ENCODE data around the gene MKRN1.

MKRN1 gene

GRCh38 chr7:140435252-140435895 lies 43.9 kb downstream of the MKRN1 start:
- no peaks in the 10 kb centered on the region for H3K27me3 ChIP-seq (ENCODE audit: control insufficient read depth in 1 of 2, insufficient read depth in 1 of 2, low read length in 2 of 2)
- no peak overlapping the region for H3K14ac ChIP-seq (ENCODE audit: low read length in 2 of 2)
- no peak overlapping the region for H2BK120ac ChIP-seq (ENCODE audit: low read depth, low read length)
- H4K91ac ChIP-seq (ENCODE audit: low read length) = no peak overlapping the region
- no peak overlapping the region for H2BK12ac ChIP-seq (ENCODE audit: low read length in 2 of 2)
- H3K4ac ChIP-seq (ENCODE audit: low read depth in 1 of 2, low read length in 2 of 2) = no peak overlapping the region
- no peaks in the 10 kb centered on the region for H3K4me1 ChIP-seq (ENCODE audit: control insufficient read depth, insufficient read depth, low read depth, low read length)
- no peak overlapping the region for H3K23ac ChIP-seq (ENCODE audit: low read length in 2 of 2)
- no peak overlapping the region for H3K18ac ChIP-seq (ENCODE audit: low read depth in 1 of 2, low read length in 2 of 2)
- no peaks in the 10 kb centered on the region for H3K79me1 ChIP-seq (replicated peaks; ENCODE audit: low read length, poor library complexity, severe bottlenecking)
- H3K9ac ChIP-seq (ENCODE audit: low read length) = no peak overlapping the region
- H4K8ac ChIP-seq (ENCODE audit: low read length) = no peak overlapping the region
- no peak for DNase-seq
- no peak overlapping the region for H2AK5ac ChIP-seq (ENCODE audit: low read length, severe bottlenecking)
- H2BK15ac ChIP-seq (ENCODE audit: low read depth, poor library complexity, severe bottlenecking) = no peak overlapping the region
- no peak overlapping the region for H3K4me3 ChIP-seq (ENCODE audit: insufficient read depth in 1 of 2, low read depth in 1 of 2, low read length in 2 of 2)
- no peak overlapping the region for H2BK5ac ChIP-seq (ENCODE audit: low read depth, low read length, poor library complexity, severe bottlenecking)
- H3K36me3 ChIP-seq (ENCODE audit: control insufficient read depth in 1 of 2, insufficient read depth in 2 of 2, low read depth in 1 of 2, low read length in 2 of 2) = peaks cover 0 to 7% of the 10 kb centered on the region in 2 experiments
- H3K9me3 ChIP-seq (ENCODE audit: control insufficient read depth, low read length) = no peaks in the 10 kb centered on the region
- WGBS = 93% methylated on average over 39 of the region's 51 CpGs
- no peak overlapping the region for H2AFZ ChIP-seq (ENCODE audit: low read depth, low read length)
- no peak overlapping the region for H3K4me2 ChIP-seq (ENCODE audit: low read length, poor library complexity, severe bottlenecking)
- no peak overlapping the region for H3K27ac ChIP-seq (ENCODE audit: low read length, poor library complexity, severe bottlenecking)

- Histone ChIP-seq H2AK5ac (ENCODE audit: low read length, severe bottlenecking) (no peak overlapping the region), H3K9me3 (ENCODE audit: control insufficient read depth, low read length) (no peaks in the 10 kb centered on the region), H3K79me1 (replicated peaks; ENCODE audit: low read length, poor library complexity, severe bottlenecking) (no peaks in the 10 kb centered on the region), H2BK12ac (ENCODE audit: low read length in 2 of 2) (no peak overlapping the region), H2AFZ (ENCODE audit: low read depth, low read length) (no peak overlapping the region), H3K27me3 (ENCODE audit: control insufficient read depth in 1 of 2, insufficient read depth in 1 of 2, low read length in 2 of 2) (peaks cover 0 to 9% of the 10 kb centered on the region in 2 experiments), H2BK5ac (ENCODE audit: low read depth, low read length, poor library complexity, severe bottlenecking) (no peak overlapping the region), H3K9ac (ENCODE audit: low read length) (no peak overlapping the region), H3K4me1 (ENCODE audit: control insufficient read depth, insufficient read depth, low read depth, low read length) (no peaks in the 10 kb centered on the region), H3K4me3 (ENCODE audit: insufficient read depth in 1 of 2, low read depth in 1 of 2, low read length in 2 of 2) (no peak overlapping the region), H3K4me2 (ENCODE audit: low read length, poor library complexity, severe bottlenecking) (no peak overlapping the region), H4K91ac (ENCODE audit: low read length) (no peak overlapping the region), H3K23ac (ENCODE audit: low read length in 2 of 2) (no peak overlapping the region), H3K27ac (ENCODE audit: low read length, poor library complexity, severe bottlenecking) (no peak overlapping the region), H2BK15ac (ENCODE audit: low read depth, poor library complexity, severe bottlenecking) (no peak overlapping the region), H3K36me3 (ENCODE audit: control insufficient read depth in 1 of 2, insufficient read depth in 2 of 2, low read depth in 1 of 2, low read length in 2 of 2) (peaks cover 0 to 7% of the 10 kb centered on the region in 2 experiments), H2BK120ac (ENCODE audit: low read depth, low read length) (no peak overlapping the region), H3K14ac (ENCODE audit: low read length in 2 of 2) (no peak overlapping the region), H3K4ac (ENCODE audit: low read depth in 1 of 2, low read length in 2 of 2) (no peak overlapping the region), H4K8ac (ENCODE audit: low read length) (no peak overlapping the region), H3K18ac (ENCODE audit: low read depth in 1 of 2, low read length in 2 of 2) (no peak overlapping the region)
- WGBS = no CpG with 5 or more reads among the region's 3 CpGs
- no peak for DNase-seq
These were observed 45.9 kb downstream of the MKRN1 start for GRCh38 chr7:140433396-140433795.

- H3K9me3 ChIP-seq (ENCODE audit: control insufficient read depth, low read length) = no peaks in the 10 kb centered on the region
- WGBS = 98% methylated on average over 5 of the region's 6 CpGs
- H2AFZ ChIP-seq (ENCODE audit: low read depth, low read length) = no peak overlapping the region
- no peak overlapping the region for H2BK5ac ChIP-seq (ENCODE audit: low read depth, low read length, poor library complexity, severe bottlenecking)
- H3K4me1 ChIP-seq (ENCODE audit: control insufficient read depth, insufficient read depth, low read depth, low read length) = no peaks in the 10 kb centered on the region
- no peak overlapping the region for H3K4me2 ChIP-seq (ENCODE audit: low read length, poor library complexity, severe bottlenecking)
- H3K79me1 ChIP-seq (replicated peaks; ENCODE audit: low read length, poor library complexity, severe bottlenecking) = no peaks in the 10 kb centered on the region
- no peak overlapping the region for H2BK15ac ChIP-seq (ENCODE audit: low read depth, poor library complexity, severe bottlenecking)
- no peak overlapping the region for H3K18ac ChIP-seq (ENCODE audit: low read depth in 1 of 2, low read length in 2 of 2)
- no peaks in the 10 kb centered on the region for H3K36me3 ChIP-seq (ENCODE audit: control insufficient read depth in 1 of 2, insufficient read depth in 2 of 2, low read depth in 1 of 2, low read length in 2 of 2)
- no peak overlapping the region for H3K4me3 ChIP-seq (ENCODE audit: insufficient read depth in 1 of 2, low read depth in 1 of 2, low read length in 2 of 2)
- no peak overlapping the region for H4K8ac ChIP-seq (ENCODE audit: low read length)
- DNase-seq = no peak
- H4K91ac ChIP-seq (ENCODE audit: low read length) = no peak overlapping the region
- no peak overlapping the region for H3K4ac ChIP-seq (ENCODE audit: low read depth in 1 of 2, low read length in 2 of 2)
- no peak overlapping the region for H3K9ac ChIP-seq (ENCODE audit: low read length)
- H3K14ac ChIP-seq (ENCODE audit: low read length in 2 of 2) = no peak overlapping the region
- H2BK12ac ChIP-seq (ENCODE audit: low read length in 2 of 2) = no peak overlapping the region
- H3K27me3 ChIP-seq (ENCODE audit: control insufficient read depth in 1 of 2, insufficient read depth in 1 of 2, low read length in 2 of 2) = peaks cover 0 to 18% of the 10 kb centered on the region in 2 experiments
- H3K27ac ChIP-seq (ENCODE audit: low read length, poor library complexity, severe bottlenecking) = no peak overlapping the region
- H3K23ac ChIP-seq (ENCODE audit: low read length in 2 of 2) = no peak overlapping the region
- H2AK5ac ChIP-seq (ENCODE audit: low read length, severe bottlenecking) = no peak overlapping the region
- no peak overlapping the region for H2BK120ac ChIP-seq (ENCODE audit: low read depth, low read length)
These were observed 53.2 kb downstream of the MKRN1 start for GRCh38 chr7:140426130-140426529.

GRCh38 chr7:140425718-140426117 lies 53.6 kb downstream of the MKRN1 start:
- Histone ChIP-seq H3K79me1 (replicated peaks; ENCODE audit: low read length, poor library complexity, severe bottlenecking) (no peaks in the 10 kb centered on the region), H3K36me3 (ENCODE audit: control insufficient read depth in 1 of 2, insufficient read depth in 2 of 2, low read depth in 1 of 2, low read length in 2 of 2) (no peaks in the 10 kb centered on the region), H3K9ac (ENCODE audit: low read length) (no peak overlapping the region), H3K4me1 (ENCODE audit: control insufficient read depth, insufficient read depth, low read depth, low read length) (no peaks in the 10 kb centered on the region), H2BK120ac (ENCODE audit: low read depth, low read length) (no peak overlapping the region), H3K27me3 (ENCODE audit: control insufficient read depth in 1 of 2, insufficient read depth in 1 of 2, low read length in 2 of 2) (peaks cover 0 to 18% of the 10 kb centered on the region in 2 experiments), H4K91ac (ENCODE audit: low read length) (no peak overlapping the region), H4K8ac (ENCODE audit: low read length) (no peak overlapping the region), H3K9me3 (ENCODE audit: control insufficient read depth, low read length) (no peaks in the 10 kb centered on the region), H2BK12ac (ENCODE audit: low read length in 2 of 2) (no peak overlapping the region), H2AK5ac (ENCODE audit: low read length, severe bottlenecking) (no peak overlapping the region), H3K23ac (ENCODE audit: low read length in 2 of 2) (no peak overlapping the region), H3K4me2 (ENCODE audit: low read length, poor library complexity, severe bottlenecking) (no peak overlapping the region), H3K27ac (ENCODE audit: low read length, poor library complexity, severe bottlenecking) (no peak overlapping the region), H3K4me3 (ENCODE audit: insufficient read depth in 1 of 2, low read depth in 1 of 2, low read length in 2 of 2) (no peak overlapping the region), H3K4ac (ENCODE audit: low read depth in 1 of 2, low read length in 2 of 2) (no peak overlapping the region), H2BK15ac (ENCODE audit: low read depth, poor library complexity, severe bottlenecking) (no peak overlapping the region), H3K14ac (ENCODE audit: low read length in 2 of 2) (no peak overlapping the region), H2BK5ac (ENCODE audit: low read depth, low read length, poor library complexity, severe bottlenecking) (no peak overlapping the region), H3K18ac (ENCODE audit: low read depth in 1 of 2, low read length in 2 of 2) (no peak overlapping the region), H2AFZ (ENCODE audit: low read depth, low read length) (no peak overlapping the region)
- no peak for DNase-seq
- WGBS = 83% methylated on average over 12 of the region's 12 CpGs
